Subcutaneous abdominal adipose tissue (tissue), 5 donors: ENCODE measurements around the gene ZNF25.
A peak's percentile ranks its signal among the peaks of the same experiment; 100 is the strongest.
"Not testable (repeated sequence)": the region's sequence is repeated elsewhere in the genome, so short reads cannot be mapped to it uniquely, and the experiment has no call there.

Experiments
- H3K27ac ChIP-seq: one replicate; pipeline ENCODE4 v1.7.0; 2013; ENCODE audit warnings: low read depth, mild to moderate bottlenecking, inconsistent platforms, low read length, moderate library complexity
- H3K27me3 ChIP-seq, 5 donors: one replicate each; pipeline ENCODE4 v1.7.0; 2013; ENCODE audit warnings: low read length in 5 of 5, inconsistent platforms in 1 of 5; ENCODE audit not compliant: control insufficient read depth in 5 of 5, insufficient read depth in 4 of 5
- H3K36me3 ChIP-seq, 5 donors: one replicate each; pipeline ENCODE4 v1.7.0; 2013; ENCODE audit warnings: low read length in 5 of 5; ENCODE audit not compliant: control insufficient read depth in 5 of 5, insufficient read depth in 5 of 5
- H3K4me1 ChIP-seq, 5 donors: one replicate each; pipeline ENCODE4 v1.7.0; 2013; ENCODE audit warnings: low read length in 5 of 5, mild to moderate bottlenecking in 3 of 5, moderate library complexity in 1 of 5; ENCODE audit not compliant: control insufficient read depth in 5 of 5, insufficient read depth in 5 of 5
- H3K4me3 ChIP-seq, 5 donors: one replicate each; pipeline ENCODE4 v1.7.0; 2013; ENCODE audit warnings: low read length in 5 of 5, low read depth in 1 of 5
- H3K9ac ChIP-seq, 5 donors: one replicate each; pipeline ENCODE4 v1.7.0; 2013; ENCODE audit warnings: low read length in 5 of 5, mild to moderate bottlenecking in 4 of 5, moderate library complexity in 3 of 5
- H3K9me3 ChIP-seq, 5 donors: one replicate each; pipeline ENCODE4 v1.7.0; 2013; ENCODE audit warnings: low read length in 5 of 5; ENCODE audit not compliant: control insufficient read depth in 5 of 5
- donor health status: healthy.
- donor health status: healthy.
- donor health status: healthy.
- donor health status: healthy.
- donor health status: healthy.

Gene ZNF25

DNA sequence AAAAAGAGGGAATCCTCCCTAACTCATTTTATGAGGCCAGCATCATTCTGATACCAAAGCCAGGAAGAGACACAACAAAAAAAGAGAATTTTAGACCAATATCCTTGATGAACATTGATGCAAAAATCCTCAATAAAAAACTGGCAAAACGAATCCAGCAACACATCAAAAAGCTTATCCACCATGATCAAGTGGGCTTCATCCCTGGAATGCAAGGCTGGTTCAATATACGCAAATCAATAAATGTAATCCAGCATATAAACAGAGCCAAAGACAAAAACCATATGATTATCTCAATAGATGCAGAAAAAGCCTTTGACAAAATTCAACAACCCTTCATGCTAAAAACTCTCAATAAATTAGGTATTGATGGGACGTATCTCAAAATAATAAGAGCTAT, 22.5 kb upstream of the ZNF25 start:
- H3K4me3 ChIP-seq, H3K27ac ChIP-seq, H3K4me1 ChIP-seq, H3K27me3 ChIP-seq, H3K36me3 ChIP-seq, H3K9me3 ChIP-seq, H3K9ac ChIP-seq: not testable (repeated sequence)

DNA sequence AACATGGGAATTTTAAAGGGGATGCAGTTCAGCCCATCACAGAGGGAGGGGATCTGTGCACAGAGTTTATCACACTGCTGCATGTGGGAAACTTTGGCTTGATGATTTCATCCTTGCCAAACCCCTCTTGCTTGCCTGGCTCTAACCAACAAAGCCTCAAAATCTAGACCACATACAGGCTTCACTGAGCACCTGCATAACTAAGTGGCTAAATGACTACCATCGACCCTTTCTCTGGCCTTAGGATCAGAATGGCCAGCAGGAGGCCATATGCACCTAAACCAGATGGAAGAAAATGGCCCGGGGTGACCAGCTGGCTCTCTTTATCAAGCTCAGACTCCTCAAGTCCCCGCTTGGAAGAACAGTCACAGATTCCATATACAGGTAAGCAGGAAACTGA, 15.6 kb upstream of the ZNF25 start:
- H3K9me3 ChIP-seq, result no peaks in the 10 kb centered on the region
- no peaks in the 10 kb centered on the region for H3K36me3 ChIP-seq
- H3K4me3 ChIP-seq, result no peak overlapping the region
- no peaks in the 10 kb centered on the region for H3K4me1 ChIP-seq
- no peak overlapping the region for H3K9ac ChIP-seq
- H3K27ac ChIP-seq, result no peak overlapping the region
- H3K27me3 ChIP-seq, result no peaks in the 10 kb centered on the region

DNA sequence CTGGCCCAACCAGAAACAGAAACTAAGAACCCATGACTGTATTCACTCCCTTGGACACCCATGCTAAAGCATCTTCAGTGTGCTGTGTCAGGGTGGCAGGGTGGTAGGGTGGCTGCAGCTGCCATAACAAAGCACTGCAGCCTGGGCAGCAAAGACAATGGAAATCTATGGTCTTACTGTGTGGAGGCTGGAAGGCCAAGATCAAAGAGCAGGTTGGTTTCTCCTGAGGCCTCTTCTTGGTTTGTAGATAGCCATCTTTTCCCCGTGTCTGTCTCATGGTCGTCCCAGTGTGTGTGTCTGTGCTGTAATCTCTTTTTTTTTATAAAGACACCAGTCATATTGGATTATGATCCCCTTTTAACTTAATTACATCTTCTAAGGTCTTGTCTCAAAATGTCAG, 15.2 kb upstream of the ZNF25 start:
- H3K9ac ChIP-seq, result no peak overlapping the region
- H3K4me1 ChIP-seq, result no peaks in the 10 kb centered on the region
- no peaks in the 10 kb centered on the region for H3K36me3 ChIP-seq
- H3K4me3 ChIP-seq, result no peak overlapping the region
- H3K27ac ChIP-seq, result no peak overlapping the region
- no peaks in the 10 kb centered on the region for H3K27me3 ChIP-seq
- H3K9me3 ChIP-seq, result no peaks in the 10 kb centered on the region

- Histone ChIP-seq H3K4me1 (peaks cover 0 to 20% (median 13%) of the 10 kb centered on the region in 5 donors), H3K4me3 (peak overlapping the region; percentile 82 to 93 (median 84)), H3K27me3 (no peaks in the 10 kb centered on the region), H3K9me3 (no peaks in the 10 kb centered on the region), H3K36me3 (no peaks in the 10 kb centered on the region), H3K27ac (peak overlapping the region; percentile 91), H3K9ac (peak overlapping the region in 4 of 5 donors; percentile 21 to 95 (median 68))
Measured at GRCh38 chr10:37976880-37977203, 395 bp upstream of the ZNF25 start.

GRCh38 chr10:37975401-37975991, 951 bp downstream of the ZNF25 start:
- H3K4me3 ChIP-seq, result peak overlapping the region; percentile 69 to 93 (median 84)
- H3K9me3 ChIP-seq, result no peaks in the 10 kb centered on the region
- H3K27ac ChIP-seq, result peak overlapping the region; percentile 91
- no peaks in the 10 kb centered on the region for H3K27me3 ChIP-seq
- peak overlapping the region; percentile 29 to 97 (median 93) for H3K9ac ChIP-seq
- H3K4me1 ChIP-seq, result peaks cover 0 to 20% (median 13%) of the 10 kb centered on the region in 5 donors
- H3K36me3 ChIP-seq, result peaks cover 2 to 5% (median 4%) of the 10 kb centered on the region in 5 donors

GRCh38 chr10:37972396-37972795, 4.1 kb downstream of the ZNF25 start:
- peaks cover 14 to 28% (median 19%) of the 10 kb centered on the region in 5 donors for H3K36me3 ChIP-seq
- H3K9ac ChIP-seq, result no peak overlapping the region
- H3K4me1 ChIP-seq, result peaks cover 0 to 20% (median 13%) of the 10 kb centered on the region in 5 donors
- H3K27me3 ChIP-seq, result no peaks in the 10 kb centered on the region
- no peak overlapping the region for H3K27ac ChIP-seq
- no peaks in the 10 kb centered on the region for H3K9me3 ChIP-seq
- no peak overlapping the region for H3K4me3 ChIP-seq

GRCh38 chr10:37965006-37965405, 11.4 kb downstream of the ZNF25 start:
- H3K9ac ChIP-seq, result no peak overlapping the region
- H3K27me3 ChIP-seq, result no peaks in the 10 kb centered on the region
- H3K27ac ChIP-seq, result no peak overlapping the region
- H3K4me3 ChIP-seq, result peak overlapping the region in 3 of 5 donors; percentile 7 to 47 (median 22)
- H3K36me3 ChIP-seq, result peaks cover 19 to 54% (median 25%) of the 10 kb centered on the region in 5 donors
- H3K9me3 ChIP-seq, result peaks cover 0 to 17% (median 9%) of the 10 kb centered on the region in 5 donors
- peaks cover 0 to 4% (median 0%) of the 10 kb centered on the region in 5 donors for H3K4me1 ChIP-seq

DNA sequence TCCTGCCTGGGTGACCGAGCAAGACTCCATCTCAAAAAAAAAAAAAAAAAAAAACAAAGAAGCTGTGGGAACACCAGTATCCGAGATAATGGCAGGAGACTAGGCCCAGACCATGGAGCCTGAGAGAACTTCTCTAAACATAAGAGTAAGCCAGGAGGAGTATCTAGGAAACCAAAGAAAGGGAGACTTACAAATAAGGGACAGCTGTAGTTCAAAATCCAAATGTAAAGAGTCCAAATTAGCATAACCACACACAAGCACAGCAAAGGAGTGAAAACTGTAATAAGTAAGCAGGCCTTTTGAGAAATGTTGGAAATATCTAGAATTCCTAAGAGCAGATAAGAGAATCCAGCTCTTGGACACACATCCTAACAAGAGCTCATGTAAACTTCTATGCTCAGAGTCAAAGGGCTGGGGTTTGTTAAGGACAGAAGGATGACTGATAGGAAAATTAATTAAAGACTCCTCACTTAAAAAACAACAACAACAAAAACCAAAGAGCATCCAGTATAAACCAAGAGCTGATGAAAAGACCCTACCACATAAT, 15.8 kb downstream of the ZNF25 start:
- Histone ChIP-seq H3K27ac (no peak overlapping the region), H3K27me3 (no peaks in the 10 kb centered on the region)

DNA sequence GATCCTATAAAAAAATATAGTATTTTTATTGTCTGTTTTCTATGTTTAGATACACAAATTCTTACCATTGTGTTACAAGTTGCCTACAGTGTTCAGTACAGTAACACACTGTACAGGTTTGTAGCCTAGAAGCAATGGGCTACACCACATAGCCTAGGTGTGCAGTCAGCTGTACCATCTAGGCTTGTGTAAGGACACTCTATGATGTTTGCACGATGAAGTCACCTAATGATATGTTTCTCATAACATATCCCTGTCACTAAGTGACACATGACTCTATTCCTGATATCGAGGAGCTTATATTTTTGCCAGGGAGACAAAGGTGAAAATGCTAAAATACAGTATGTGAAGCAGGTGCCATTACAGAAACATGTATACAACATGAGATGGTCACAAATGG, 18.6 kb downstream of the ZNF25 start:
- H3K9ac ChIP-seq, result no peak overlapping the region
- no peak overlapping the region for H3K4me3 ChIP-seq
- H3K36me3 ChIP-seq, result peaks cover 49 to 69% (median 59%) of the 10 kb centered on the region in 5 donors
- H3K27ac ChIP-seq, result no peak overlapping the region
- peaks cover 0 to 1% (median 0%) of the 10 kb centered on the region in 5 donors for H3K9me3 ChIP-seq
- H3K27me3 ChIP-seq, result peaks cover 0 to under 1% (median 0%) of the 10 kb centered on the region in 5 donors
- peaks cover 0 to under 1% (median 0%) of the 10 kb centered on the region in 5 donors for H3K4me1 ChIP-seq

More for the DNA sequence above, 15.8 kb downstream of the ZNF25 start:
- H3K4me1 ChIP-seq, result peaks cover 0 to 4% (median 0%) of the 10 kb centered on the region in 5 donors
- H3K4me3 ChIP-seq, result no peak overlapping the region
- peaks cover 31 to 60% (median 35%) of the 10 kb centered on the region in 5 donors for H3K36me3 ChIP-seq
- H3K9me3 ChIP-seq, result peaks cover 0 to 16% (median 9%) of the 10 kb centered on the region in 5 donors
- no peak overlapping the region for H3K9ac ChIP-seq

- Histone ChIP-seq H3K9ac (peak overlapping the region in 1 of 5 donors; percentile 87), H3K27ac (no peak overlapping the region), H3K36me3 (peaks cover 63 to 78% (median 70%) of the 10 kb centered on the region in 5 donors), H3K4me1 (peaks cover 0 to 7% (median 0%) of the 10 kb centered on the region in 5 donors), H3K9me3 (peaks cover 0 to 6% (median 0%) of the 10 kb centered on the region in 5 donors), H3K4me3 (no peak overlapping the region), H3K27me3 (peaks cover 0 to 4% (median 0%) of the 10 kb centered on the region in 5 donors)
Measured at GRCh38 chr10:37952926-37953325, 23.5 kb downstream of the ZNF25 start.
